ENCODE measurements around the gene KRTAP20-3.

DNA sequence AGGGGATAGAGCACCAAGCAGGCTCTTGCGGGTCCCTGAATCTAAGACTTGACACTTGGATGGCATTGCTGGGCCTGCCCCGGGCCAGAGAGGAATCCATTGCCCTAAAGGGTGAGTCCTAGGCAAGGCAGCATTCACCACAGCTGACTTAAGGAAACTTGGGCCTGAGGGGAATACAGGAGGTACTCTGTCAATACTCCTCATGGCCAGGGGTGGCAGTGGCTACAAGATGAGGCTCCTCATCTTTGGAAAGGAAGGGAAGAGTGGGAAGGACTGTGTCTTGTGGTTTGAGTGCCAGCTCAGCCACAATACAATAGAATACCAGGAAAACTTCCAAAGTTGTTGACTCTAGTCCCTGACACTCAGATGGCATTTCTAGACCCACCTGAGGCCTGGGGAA is 36.7 kb upstream of the KRTAP20-3 start:
- TF ChIP-seq POLR2AphosphoS5 (IDR thresholded peaks at IDR 0.05) (no peak), POLR2A (IDR thresholded peaks at IDR 0.05; ENCODE audit: low read depth) (no peak)
- TF ChIP-seq, protein P1, sequence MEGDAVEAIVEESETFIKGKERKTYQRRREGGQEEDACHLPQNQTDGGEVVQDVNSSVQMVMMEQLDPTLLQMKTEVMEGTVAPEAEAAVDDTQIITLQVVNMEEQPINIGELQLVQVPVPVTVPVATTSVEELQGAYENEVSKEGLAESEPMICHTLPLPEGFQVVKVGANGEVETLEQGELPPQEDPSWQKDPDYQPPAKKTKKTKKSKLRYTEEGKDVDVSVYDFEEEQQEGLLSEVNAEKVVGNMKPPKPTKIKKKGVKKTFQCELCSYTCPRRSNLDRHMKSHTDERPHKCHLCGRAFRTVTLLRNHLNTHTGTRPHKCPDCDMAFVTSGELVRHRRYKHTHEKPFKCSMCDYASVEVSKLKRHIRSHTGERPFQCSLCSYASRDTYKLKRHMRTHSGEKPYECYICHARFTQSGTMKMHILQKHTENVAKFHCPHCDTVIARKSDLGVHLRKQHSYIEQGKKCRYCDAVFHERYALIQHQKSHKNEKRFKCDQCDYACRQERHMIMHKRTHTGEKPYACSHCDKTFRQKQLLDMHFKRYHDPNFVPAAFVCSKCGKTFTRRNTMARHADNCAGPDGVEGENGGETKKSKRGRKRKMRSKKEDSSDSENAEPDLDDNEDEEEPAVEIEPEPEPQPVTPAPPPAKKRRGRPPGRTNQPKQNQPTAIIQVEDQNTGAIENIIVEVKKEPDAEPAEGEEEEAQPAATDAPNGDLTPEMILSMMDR (IDR thresholded peaks at IDR 0.05), result no peak
